Lower leg skin (tissue), 4 donors: ENCODE results near the gene PLIN4. TPM values are rescaled to one million over a fixed set of nuclear protein-coding genes. Genes with fewer than 3 reads are reported as not detected.

ENCODE experiments used
- DNase-seq, 2 donors: peaks; one replicate each; pipeline ENCODE4 v3.0.0-alpha.2; 2019; ENCODE audit warnings: low spot score in 2 of 2
- H3K4me3 ChIP-seq: fragments of 200-600 bp; sonication (generic); 2 replicates; pipeline ENCODE4 v1.5.1; 2017; ENCODE audit warnings: mild to moderate bottlenecking, low read depth; ENCODE audit not compliant: poor library complexity, severe bottlenecking
- POLR2A ChIP-seq, 2 donors: fragments of 450-650 bp; IDR thresholded peaks; one replicate each; pipeline ENCODE4 v1.6.1; 2016 to 2017; ENCODE audit warnings: antibody characterized with exemption in 2 of 2, mild to moderate bottlenecking in 1 of 2, moderate library complexity in 1 of 2
- WGBS, 2 donors: methylation state at CpG; one replicate each; pipeline ENCODE4 v1.1.5; 2018; 5-methylcytosine and 5-hydroxymethylcytosine counted together
- intact Hi-C: fragments of 100-400 bp; cut with DNase I; formaldehyde crosslinking; loops from one replicate; pipeline ENCODE4 v1.15.0; 2023; ENCODE audit warnings: low total_unique reads
- total RNA-seq, 4 donors: library from RNA; depleted of rRNA; stranded (reverse); fragments of >200 nt; gene quantifications; one replicate each; pipeline ENCODE4 v1.1.0, GENCODE V29; 2016
- TF ChIP-seq, protein P1 (sequence below), 3 donors: fragments of 450-650 bp; IDR thresholded peaks; one replicate each; pipeline ENCODE4 v1.5.1; 2016; ENCODE audit warnings: antibody characterized with exemption in 3 of 3, mild to moderate bottlenecking in 3 of 3, moderate library complexity in 2 of 3

The PLIN4 gene
- total RNA-seq, 4 donors from 2014 or later: 10.6 to 55.1 (median 24.2) TPM

GRCh38 chr19:4496304-4496703 lies 22.0 kb downstream of the PLIN4 start:
- intact Hi-C loops: no loop called here
- TF ChIP-seq POLR2A (IDR thresholded peaks at IDR 0.05): no peak
- TF ChIP-seq, protein P1, sequence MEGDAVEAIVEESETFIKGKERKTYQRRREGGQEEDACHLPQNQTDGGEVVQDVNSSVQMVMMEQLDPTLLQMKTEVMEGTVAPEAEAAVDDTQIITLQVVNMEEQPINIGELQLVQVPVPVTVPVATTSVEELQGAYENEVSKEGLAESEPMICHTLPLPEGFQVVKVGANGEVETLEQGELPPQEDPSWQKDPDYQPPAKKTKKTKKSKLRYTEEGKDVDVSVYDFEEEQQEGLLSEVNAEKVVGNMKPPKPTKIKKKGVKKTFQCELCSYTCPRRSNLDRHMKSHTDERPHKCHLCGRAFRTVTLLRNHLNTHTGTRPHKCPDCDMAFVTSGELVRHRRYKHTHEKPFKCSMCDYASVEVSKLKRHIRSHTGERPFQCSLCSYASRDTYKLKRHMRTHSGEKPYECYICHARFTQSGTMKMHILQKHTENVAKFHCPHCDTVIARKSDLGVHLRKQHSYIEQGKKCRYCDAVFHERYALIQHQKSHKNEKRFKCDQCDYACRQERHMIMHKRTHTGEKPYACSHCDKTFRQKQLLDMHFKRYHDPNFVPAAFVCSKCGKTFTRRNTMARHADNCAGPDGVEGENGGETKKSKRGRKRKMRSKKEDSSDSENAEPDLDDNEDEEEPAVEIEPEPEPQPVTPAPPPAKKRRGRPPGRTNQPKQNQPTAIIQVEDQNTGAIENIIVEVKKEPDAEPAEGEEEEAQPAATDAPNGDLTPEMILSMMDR (IDR thresholded peaks at IDR 0.05): no peak
- no peak for DNase-seq
- WGBS, 2 donors: 87 to 95% methylated on average over 17 to 18 of the region's 18 CpGs
- H3K4me3 ChIP-seq: no peak overlapping the region

DNA sequence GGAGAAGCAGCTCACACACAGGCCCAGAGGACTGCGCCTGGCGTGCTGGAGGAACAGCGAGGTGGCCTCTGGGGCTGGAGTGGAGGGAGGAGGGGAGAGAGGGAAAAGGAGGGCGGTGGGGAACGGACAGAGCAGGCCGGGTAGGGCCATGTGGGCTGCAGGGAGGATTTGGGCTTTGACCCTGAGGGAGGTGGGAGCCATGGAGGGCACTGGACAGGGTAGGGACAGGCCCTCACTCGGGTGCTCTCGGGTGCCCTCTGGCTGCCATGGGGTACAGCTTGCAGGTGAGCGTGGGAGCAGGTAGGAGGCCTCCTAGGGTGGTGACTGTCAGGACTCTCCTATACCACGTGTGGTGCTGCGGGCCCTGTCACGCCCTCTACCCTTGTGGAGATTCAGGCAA lies 22.8 kb downstream of the PLIN4 start:
- no peak overlapping the region for H3K4me3 ChIP-seq
- no peak for DNase-seq
- TF ChIP-seq, protein P1 (IDR thresholded peaks at IDR 0.05): no peak
- TF ChIP-seq POLR2A (IDR thresholded peaks at IDR 0.05): no peak
- intact Hi-C loops: no loop called here
- 83 to 86% methylated on average over 10 to 12 of the region's 12 CpGs for WGBS, 2 donors

DNA sequence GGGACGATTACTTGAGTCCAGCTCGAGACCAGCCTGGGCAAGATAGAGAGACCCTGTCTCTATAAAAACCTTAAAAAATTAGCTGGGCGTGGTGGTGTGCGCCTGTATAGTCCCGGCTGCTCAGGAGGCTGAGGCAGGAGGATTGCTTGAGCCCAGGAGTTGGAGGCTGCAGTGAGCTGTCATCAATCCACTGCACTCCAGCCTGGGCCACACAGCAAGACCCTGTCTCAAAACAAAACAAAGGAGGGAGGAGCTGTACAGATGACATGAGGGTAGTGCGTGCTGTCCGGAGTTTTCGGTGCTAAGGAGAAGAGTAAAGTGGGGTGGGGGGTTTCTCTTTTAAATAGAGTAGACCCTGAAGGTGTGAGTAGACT lies 23.6 kb downstream of the PLIN4 start:
- intact Hi-C loops: no loop called here

GRCh38 chr19:4493929-4494690 lies 24.2 kb downstream of the PLIN4 start:
- no peak overlapping the region for H3K4me3 ChIP-seq
- intact Hi-C loops: no loop called here
- TF ChIP-seq, protein P1 (IDR thresholded peaks at IDR 0.05): no peak
- TF ChIP-seq POLR2A (IDR thresholded peaks at IDR 0.05): no peak
- WGBS, 2 donors: 95% methylated on average over 61 of the region's 61 CpGs
- no peak for DNase-seq

More for the DNA sequence above, 23.6 kb downstream of the PLIN4 start:
- no peak for TF ChIP-seq POLR2A (IDR thresholded peaks at IDR 0.05)
- TF ChIP-seq, protein P1 (IDR thresholded peaks at IDR 0.05): no peak
- no peak for DNase-seq
- 94% methylated on average over 8 of the region's 8 CpGs for WGBS, 2 donors
- no peak overlapping the region for H3K4me3 ChIP-seq

- TF ChIP-seq, protein P1 (IDR thresholded peaks at IDR 0.05): no peak
- intact Hi-C loops: no loop called here
- 93 to 95% methylated on average over 41 of the region's 41 CpGs for WGBS, 2 donors
- H3K4me3 ChIP-seq: no peak overlapping the region
- DNase-seq: no peak
These were observed 25.0 kb downstream of the PLIN4 start for GRCh38 chr19:4493104-4493928.
